PC-3 (cell line): ENCODE data around the gene CELA2B. TPM values are rescaled to one million over a fixed set of nuclear protein-coding genes. Genes with fewer than 3 reads are reported as not detected.

Experiments used
- ATAC-seq: fragments of 200-7000 bp; cut with Tn5 transposase; 2 replicates; pipeline ENCODE4 v1.9.1; 2020; ENCODE audit warnings: mild to moderate bottlenecking, moderate library complexity
- BruUV-seq: library from RNA; stranded (reverse); fragments of 400-500 nt; replicated peaks from 2 replicates; lab custom pipeline; 2021; lab: Mats Ljungman, UMichigan
- CTCF ChIA-PET: fragments of 300-600 bp; sonication (Branson Sonifier 250); formaldehyde crosslinking; loops from one replicate; lab custom pipeline; 2022; ENCODE audit warnings: antibody characterized with exemption; lab: Charles Lee
- POLR2A ChIA-PET: fragments of 300-600 bp; sonication (Branson Sonifier 250); formaldehyde crosslinking; loops from one replicate; lab custom pipeline; 2022; ENCODE audit warnings: antibody characterized with exemption; ENCODE audit not compliant: unreplicated experiment; lab: Charles Lee
- DNase-seq: peaks from one replicate; pipeline ENCODE4 v3.0.0-alpha.2; 2015
- H2AFZ ChIP-seq: fragments of 300-600 bp; sonication (generic); 2 replicates; pipeline ENCODE4 v1.6.0; 2016; ENCODE audit warnings: antibody characterized with exemption, low read length
- H3F3A ChIP-seq: fragments of 300-600 bp; sonication (generic); one replicate; pipeline ENCODE4 v1.6.0; 2017; ENCODE audit warnings: antibody characterized with exemption, low read length, control low read depth, mild to moderate bottlenecking; ENCODE audit not compliant: unreplicated experiment
- H3K27ac ChIP-seq: fragments of 300-600 bp; sonication (generic); 2 replicates; pipeline ENCODE4 v1.5.1; 2016; ENCODE audit warnings: mild to moderate bottlenecking, low read length
- H3K27me3 ChIP-seq: fragments of 300-600 bp; sonication (generic); 2 replicates; pipeline ENCODE4 v1.6.1; 2016; ENCODE audit warnings: low read length, mixed read lengths
- H3K36me3 ChIP-seq: fragments of 300-600 bp; sonication (generic); 2 replicates; pipeline ENCODE4 v1.6.1; 2016; ENCODE audit warnings: low read depth, mixed run types, low read length, mixed read lengths
- H3K4me1 ChIP-seq: fragments of 300-600 bp; sonication (generic); 2 replicates; pipeline ENCODE4 v1.5.1; 2016; ENCODE audit warnings: low read length; ENCODE audit not compliant: insufficient read depth
- H3K4me2 ChIP-seq: fragments of 300-600 bp; sonication (generic); 2 replicates; pipeline ENCODE4 v1.6.0; 2016; ENCODE audit warnings: low read length
- H3K4me3 ChIP-seq: fragments of 300-600 bp; sonication (generic); 2 replicates; pipeline ENCODE4 v1.5.1; 2016; ENCODE audit warnings: mild to moderate bottlenecking, low read length, mixed read lengths
- H3K79me2 ChIP-seq: fragments of 300-600 bp; sonication (generic); 2 replicates; pipeline ENCODE4 v1.6.1; 2017; ENCODE audit warnings: low read length, mixed read lengths
- H3K9ac ChIP-seq: fragments of 300-600 bp; sonication (generic); 2 replicates; pipeline ENCODE4 v1.6.0; 2016; ENCODE audit warnings: mild to moderate bottlenecking, low read length
- H3K9me2 ChIP-seq: fragments of 300-600 bp; sonication (generic); replicated peaks from 2 replicates; pipeline ENCODE4 v1.6.1; 2016; ENCODE audit warnings: mixed run types, low read length, mixed read lengths
- H3K9me3 ChIP-seq: fragments of 300-600 bp; sonication (generic); 2 replicates; pipeline ENCODE4 v1.6.1; 2016; ENCODE audit warnings: low read length, mixed read lengths
- H4K20me1 ChIP-seq: fragments of 300-600 bp; sonication (generic); 2 replicates; pipeline ENCODE4 v1.6.1; 2016; ENCODE audit warnings: low read length, mixed read lengths
- EZH2 ChIP-seq: fragments of 300-600 bp; sonication (generic); IDR thresholded peaks from one replicate; pipeline ENCODE4 v1.6.1; 2017; ENCODE audit warnings: antibody characterized with exemption, mild to moderate bottlenecking, low read length; ENCODE audit not compliant: unreplicated experiment
- EZH2phosphoT487 ChIP-seq: fragments of 300-600 bp; sonication (generic); IDR thresholded peaks from 2 replicates; pipeline ENCODE4 v1.6.1; 2018; ENCODE audit warnings: mild to moderate bottlenecking, antibody characterized with exemption, low read length, borderline replicate concordance
- intact Hi-C: fragments of 100-400 bp; cut with micrococcal nuclease; formaldehyde crosslinking; loops from 2 replicates; pipeline ENCODE4 v1.9.0; 2023
- total RNA-seq: library from RNA; depleted of rRNA; stranded (reverse); fragments of >200 nt; gene quantifications from 2 replicates; pipeline ENCODE4 v1.2.3, GENCODE V29; 2014
- TF ChIP-seq, protein P1 (sequence below): fragments of 300-600 bp; sonication (generic); conservative IDR thresholded peaks from 2 replicates; pipeline ENCODE4 v1.5.1; 2017; ENCODE audit warnings: antibody characterized with exemption, low read depth, mild to moderate bottlenecking, low read length

Gene CELA2B
- total RNA-seq, 1 experiment from 2014 or later = not detected

DNA sequence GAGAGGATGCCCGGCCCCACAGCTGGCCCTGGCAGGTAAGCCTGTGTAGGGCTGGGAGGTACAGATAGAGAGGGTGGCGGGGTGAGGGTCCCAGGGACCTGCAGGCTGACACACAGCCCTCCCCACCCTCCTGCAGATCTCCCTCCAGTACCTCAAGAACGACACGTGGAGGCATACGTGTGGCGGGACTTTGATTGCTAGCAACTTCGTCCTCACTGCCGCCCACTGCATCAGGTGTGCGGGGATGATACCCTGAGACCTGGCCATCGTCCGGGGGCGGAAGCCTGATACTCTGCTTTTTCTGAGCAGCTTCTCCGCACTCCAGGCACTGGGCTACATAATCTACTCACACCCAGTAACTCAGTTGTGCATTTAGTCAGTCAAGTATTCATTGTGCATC is 35.5 kb upstream of the CELA2B start:
- no peaks in the 10 kb centered on the region for H3K9me3 ChIP-seq
- H3K9ac ChIP-seq = no peak overlapping the region
- ChIA-PET POLR2A (no interaction called here), CTCF (no interaction called here)
- intact Hi-C loops = no loop called here
- H3K4me2 ChIP-seq = no peak overlapping the region
- H3K9me2 ChIP-seq = no peaks in the 10 kb centered on the region
- no peaks in the 10 kb centered on the region for H4K20me1 ChIP-seq
- H3K4me1 ChIP-seq = no peaks in the 10 kb centered on the region
- H3K4me3 ChIP-seq = no peak overlapping the region
- H3K36me3 ChIP-seq = no peaks in the 10 kb centered on the region
- no peak for ATAC-seq
- H3K79me2 ChIP-seq = no peaks in the 10 kb centered on the region
- BruUV-seq = no TSS peak
- H2AFZ ChIP-seq = no peak overlapping the region
- no peaks in the 10 kb centered on the region for H3K27me3 ChIP-seq
- H3F3A ChIP-seq = no peaks in the 10 kb centered on the region
- H3K27ac ChIP-seq = no peak overlapping the region
- TF ChIP-seq EZH2phosphoT487 = no peak
- TF ChIP-seq, protein P1, sequence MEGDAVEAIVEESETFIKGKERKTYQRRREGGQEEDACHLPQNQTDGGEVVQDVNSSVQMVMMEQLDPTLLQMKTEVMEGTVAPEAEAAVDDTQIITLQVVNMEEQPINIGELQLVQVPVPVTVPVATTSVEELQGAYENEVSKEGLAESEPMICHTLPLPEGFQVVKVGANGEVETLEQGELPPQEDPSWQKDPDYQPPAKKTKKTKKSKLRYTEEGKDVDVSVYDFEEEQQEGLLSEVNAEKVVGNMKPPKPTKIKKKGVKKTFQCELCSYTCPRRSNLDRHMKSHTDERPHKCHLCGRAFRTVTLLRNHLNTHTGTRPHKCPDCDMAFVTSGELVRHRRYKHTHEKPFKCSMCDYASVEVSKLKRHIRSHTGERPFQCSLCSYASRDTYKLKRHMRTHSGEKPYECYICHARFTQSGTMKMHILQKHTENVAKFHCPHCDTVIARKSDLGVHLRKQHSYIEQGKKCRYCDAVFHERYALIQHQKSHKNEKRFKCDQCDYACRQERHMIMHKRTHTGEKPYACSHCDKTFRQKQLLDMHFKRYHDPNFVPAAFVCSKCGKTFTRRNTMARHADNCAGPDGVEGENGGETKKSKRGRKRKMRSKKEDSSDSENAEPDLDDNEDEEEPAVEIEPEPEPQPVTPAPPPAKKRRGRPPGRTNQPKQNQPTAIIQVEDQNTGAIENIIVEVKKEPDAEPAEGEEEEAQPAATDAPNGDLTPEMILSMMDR = no peak
- TF ChIP-seq EZH2 = no peak
- DNase-seq = no peak

DNA sequence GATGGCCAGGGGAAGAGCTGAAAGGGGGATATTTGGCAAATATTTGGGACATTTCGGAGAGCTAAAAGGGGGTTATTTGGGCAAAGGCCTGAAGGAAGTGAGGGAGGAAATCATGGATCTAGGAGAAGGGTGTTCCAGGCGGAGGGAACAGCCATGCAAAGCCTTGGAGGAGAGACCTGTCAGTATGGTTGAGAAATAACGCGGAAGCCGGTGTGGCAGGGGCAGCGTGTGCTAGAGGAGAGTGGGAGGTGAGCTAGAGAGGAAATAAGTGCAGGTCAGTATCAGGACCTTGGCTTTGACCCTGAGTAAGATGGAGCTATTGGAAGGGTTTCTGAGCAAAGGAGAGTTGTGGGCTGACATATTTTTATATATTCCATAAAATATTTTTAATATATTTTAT is 34.7 kb upstream of the CELA2B start:
- no peak overlapping the region for H3K4me3 ChIP-seq
- no peaks in the 10 kb centered on the region for H3K9me3 ChIP-seq
- no peak for DNase-seq
- H3K4me1 ChIP-seq = no peaks in the 10 kb centered on the region
- H4K20me1 ChIP-seq = no peaks in the 10 kb centered on the region
- no peaks in the 10 kb centered on the region for H3K79me2 ChIP-seq
- H3K36me3 ChIP-seq = no peaks in the 10 kb centered on the region
- no peak for ATAC-seq
- H3F3A ChIP-seq = no peaks in the 10 kb centered on the region
- no peak overlapping the region for H3K27ac ChIP-seq
- H3K9me2 ChIP-seq = no peaks in the 10 kb centered on the region
- intact Hi-C loops = no loop called here
- TF ChIP-seq EZH2 (no peak), EZH2phosphoT487 (no peak)
- TF ChIP-seq, protein P1 = no peak
- BruUV-seq = no TSS peak
- ChIA-PET CTCF (no interaction called here), POLR2A (no interaction called here)
- no peak overlapping the region for H3K4me2 ChIP-seq
- no peaks in the 10 kb centered on the region for H3K27me3 ChIP-seq
- H2AFZ ChIP-seq = no peak overlapping the region
- H3K9ac ChIP-seq = no peak overlapping the region

DNA sequence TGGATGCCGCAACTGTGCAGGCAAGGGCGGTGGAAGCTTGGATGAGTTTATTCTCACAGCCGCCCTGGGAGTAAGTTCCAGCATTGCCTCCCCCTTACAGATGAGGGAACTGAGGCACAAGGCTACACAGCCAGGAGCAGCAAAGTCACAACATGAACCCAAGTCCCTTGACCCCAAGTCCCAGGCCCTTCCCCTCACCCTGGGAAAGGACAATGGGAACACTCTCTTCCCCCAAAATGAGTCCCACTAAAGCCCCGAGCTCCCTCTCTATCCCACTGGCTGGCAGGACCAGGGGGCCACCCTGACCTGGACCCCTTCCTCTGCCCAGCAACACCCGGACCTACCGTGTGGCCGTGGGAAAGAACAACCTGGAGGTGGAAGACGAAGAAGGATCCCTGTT is 33.8 kb upstream of the CELA2B start:
- Histone ChIP-seq H3K4me3 (no peak overlapping the region), H2AFZ (no peak overlapping the region), H3K4me2 (no peak overlapping the region), H4K20me1 (no peaks in the 10 kb centered on the region), H3K79me2 (no peaks in the 10 kb centered on the region), H3K27ac (no peak overlapping the region), H3F3A (no peaks in the 10 kb centered on the region), H3K9ac (no peak overlapping the region), H3K9me2 (no peaks in the 10 kb centered on the region), H3K27me3 (no peaks in the 10 kb centered on the region), H3K9me3 (no peaks in the 10 kb centered on the region), H3K36me3 (no peaks in the 10 kb centered on the region), H3K4me1 (no peaks in the 10 kb centered on the region)
- ATAC-seq (no peak), DNase-seq (no peak)
- no TSS peak for BruUV-seq
- POLR2A ChIA-PET = no interaction called here
- intact Hi-C loops = no loop called here
- CTCF ChIA-PET = no interaction called here
- TF ChIP-seq EZH2phosphoT487 (no peak), EZH2 (no peak)
- TF ChIP-seq, protein P1 = no peak
